ENCODE measurements around the gene SCOC.

Gene SCOC

GRCh38 chr4:140373328-140374129 lies at the start of gene SCOC:
Gene SCOC (plus strand): TSS chr4:140373646. CDS start chr4:140379171, 5,525 bp downstream.
- peak; percentile 92 to 95 for DNase-seq (ENCODE audit: low read depth in 2 of 2)

GRCh38 chr4:140326395-140326993 lies 47.0 kb upstream of the SCOC start:
- DNase-seq (ENCODE audit: low read depth in 2 of 2) = no peak

- no peak for DNase-seq (ENCODE audit: low read depth in 2 of 2)
Measured at GRCh38 chr4:140330311-140330900, 43.0 kb upstream of the SCOC start.

GRCh38 chr4:140331245-140331644 lies 42.2 kb upstream of the SCOC start:
- DNase-seq (ENCODE audit: low read depth in 2 of 2) = no peak

GRCh38 chr4:140331876-140332275 lies 41.6 kb upstream of the SCOC start:
- DNase-seq (ENCODE audit: low read depth in 2 of 2) = no peak

GRCh38 chr4:140332734-140333133 lies 40.7 kb upstream of the SCOC start:
- DNase-seq (ENCODE audit: low read depth in 2 of 2) = no peak

- DNase-seq (ENCODE audit: low read depth in 2 of 2) = no peak
Measured at GRCh38 chr4:140333523-140333922, 39.9 kb upstream of the SCOC start.

GRCh38 chr4:140335076-140335475 lies 38.4 kb upstream of the SCOC start:
- DNase-seq (ENCODE audit: low read depth in 2 of 2) = no peak

GRCh38 chr4:140336730-140337129 lies 36.7 kb upstream of the SCOC start:
- no peak for DNase-seq (ENCODE audit: low read depth in 2 of 2)

GRCh38 chr4:140342620-140343019 lies 30.8 kb upstream of the SCOC start:
- DNase-seq (ENCODE audit: low read depth in 2 of 2) = no peak

- DNase-seq (ENCODE audit: low read depth in 2 of 2) = no peak
Measured at GRCh38 chr4:140343303-140343702, 30.1 kb upstream of the SCOC start.

GRCh38 chr4:140344101-140344500 lies 29.3 kb upstream of the SCOC start:
- DNase-seq (ENCODE audit: low read depth in 2 of 2) = no peak

- DNase-seq (ENCODE audit: low read depth in 2 of 2) = no peak
Measured at GRCh38 chr4:140344621-140345020, 28.8 kb upstream of the SCOC start.

- no peak for DNase-seq (ENCODE audit: low read depth in 2 of 2)
Measured at GRCh38 chr4:140346136-140346535, 27.3 kb upstream of the SCOC start.

GRCh38 chr4:140349816-140350215 lies 23.6 kb upstream of the SCOC start:
- DNase-seq (ENCODE audit: low read depth in 2 of 2) = no peak

- DNase-seq (ENCODE audit: low read depth in 2 of 2) = no peak
Measured at GRCh38 chr4:140351093-140352075, 22.1 kb upstream of the SCOC start.

GRCh38 chr4:140353786-140354185 lies 19.7 kb upstream of the SCOC start:
- no peak for DNase-seq (ENCODE audit: low read depth in 2 of 2)

- no peak for DNase-seq (ENCODE audit: low read depth in 2 of 2)
Measured at GRCh38 chr4:140355288-140355687, 18.2 kb upstream of the SCOC start.

- no peak for DNase-seq (ENCODE audit: low read depth in 2 of 2)
Measured at GRCh38 chr4:140357868-140358267, 15.6 kb upstream of the SCOC start.

- no peak for DNase-seq (ENCODE audit: low read depth in 2 of 2)
Measured at GRCh38 chr4:140358281-140358680, 15.2 kb upstream of the SCOC start.

GRCh38 chr4:140359562-140360427 lies 13.7 kb upstream of the SCOC start:
- DNase-seq (ENCODE audit: low read depth in 2 of 2) = peak; percentile 61 to 82

Data from activated CD4-positive, alpha-beta T cell treated with anti-CD3 and anti-CD28 coated beads for 24 hours (primary cell).